Body of pancreas (tissue), 4 donors: ENCODE results near the gene AGPAT4. TPM values are rescaled to one million over a fixed set of nuclear protein-coding genes. Genes with fewer than 3 reads are reported as not detected.
"Not testable (repeated sequence)": the region's sequence is repeated elsewhere in the genome, so short reads cannot be mapped to it uniquely, and the experiment has no call there.

ENCODE experiments used
- ATAC-seq: fragments of 150-250 bp; one replicate; pipeline ENCODE4 v1.9.1; 2016
- DNase-seq, 4 donors: peaks; one replicate each; pipeline ENCODE4 v3.0.0-alpha.2; 2019
- H3K27ac ChIP-seq, 4 donors: fragments of 200-600 bp; sonication (generic); 1 replicate in 3 of 4; 2 replicates in 1 of 4; pipeline versions ENCODE4 v1.5.1 to v1.6.1; 2016 to 2019; ENCODE audit warnings: mild to moderate bottlenecking in 1 of 4, mixed read lengths in 1 of 4, moderate library complexity in 1 of 4
- H3K27me3 ChIP-seq, 2 donors: fragments of 200-600 bp; sonication (generic); one replicate each; pipeline ENCODE4 v1.6.0; 2016; ENCODE audit warnings: mild to moderate bottlenecking in 1 of 2
- H3K36me3 ChIP-seq, 2 donors: fragments of 200-600 bp; sonication (generic); replicated peaks in 1 of 2; 2 replicates each; pipeline ENCODE4 v1.5.1; 2016; ENCODE audit warnings: low read depth in 2 of 2; ENCODE audit not compliant: insufficient read depth in 1 of 2
- H3K4me1 ChIP-seq: fragments of 200-600 bp; sonication (generic); one replicate; pipeline ENCODE4 v1.6.0; 2016
- H3K4me3 ChIP-seq, 2 donors: fragments of 200-600 bp; sonication (generic); 1 replicate in 1 of 2; 2 replicates in 1 of 2; pipeline ENCODE4 v1.5.1; 2016 to 2019
- H3K9me3 ChIP-seq, 3 donors: fragments of 200-600 bp; sonication (generic); 1 replicate in 2 of 3; 2 replicates in 1 of 3; pipeline ENCODE4 v1.5.1; 2016
- POLR2A ChIP-seq, 3 donors: fragments of 450-650 bp; IDR thresholded peaks; one replicate each; pipeline ENCODE4 v1.6.1; 2016; ENCODE audit warnings: antibody characterized with exemption in 3 of 3, mild to moderate bottlenecking in 2 of 3
- WGBS, 2 donors: methylation state at CpG; one replicate each; pipeline ENCODE4 v1.1.5; 2017; 5-methylcytosine and 5-hydroxymethylcytosine counted together
- intact Hi-C: fragments of 100-400 bp; cut with DNase I; formaldehyde crosslinking; loops from one replicate; pipeline ENCODE4 v1.15.1; 2023
- total RNA-seq, 2 donors: library from RNA; depleted of rRNA; stranded (reverse); fragments of >200 nt; gene quantifications; one replicate each; pipeline ENCODE4 v1.1.0, GENCODE V29; 2016
- TF ChIP-seq, protein P1 (sequence below), 7 experiments: fragments of 450-650 bp in 4 of 7; fragments of 200-600 bp in 3 of 7; sonication (generic) in 3 of 7; IDR thresholded peaks; one replicate each; pipeline ENCODE4 v1.5.1; 2016 to 2019; ENCODE audit warnings: antibody characterized with exemption in 7 of 7

Gene AGPAT4
- total RNA-seq, 2 donors from 2014 or later = 1.3 to 2.6 TPM

DNA sequence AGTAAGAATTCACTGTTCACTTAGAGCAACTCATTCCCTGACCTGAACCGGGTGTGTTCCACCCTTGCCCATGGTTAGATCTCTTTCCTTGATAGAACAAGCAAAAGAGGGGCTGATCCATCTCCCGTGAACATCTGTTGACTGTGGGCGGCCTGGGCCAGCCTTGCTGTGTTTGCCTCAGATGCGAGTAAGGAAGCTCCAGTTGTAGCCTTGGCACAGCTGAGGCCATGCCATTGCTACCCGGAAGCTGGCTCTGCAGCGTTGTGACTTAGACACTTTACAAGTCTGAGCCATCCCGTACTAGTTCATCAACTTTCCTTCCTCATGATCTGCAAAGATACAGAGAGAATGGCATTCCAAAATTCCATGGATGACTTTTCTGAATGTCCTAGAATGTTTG, 143.3 kb downstream of the AGPAT4 start:
- no peak overlapping the region for H3K27ac ChIP-seq
- H3K36me3 ChIP-seq = no peaks in the 10 kb centered on the region
- ATAC-seq (no peak), DNase-seq (no peak)
- H3K27me3 ChIP-seq = no peaks in the 10 kb centered on the region
- WGBS, 2 donors = 92 to 94% methylated on average over 7 of the region's 7 CpGs
- intact Hi-C loops = no loop called here
- H3K9me3 ChIP-seq = no peaks in the 10 kb centered on the region
- no peak overlapping the region for H3K4me3 ChIP-seq
- H3K4me1 ChIP-seq = no peaks in the 10 kb centered on the region
- TF ChIP-seq POLR2A (IDR thresholded peaks at IDR 0.05) = no peak
- TF ChIP-seq, protein P1, sequence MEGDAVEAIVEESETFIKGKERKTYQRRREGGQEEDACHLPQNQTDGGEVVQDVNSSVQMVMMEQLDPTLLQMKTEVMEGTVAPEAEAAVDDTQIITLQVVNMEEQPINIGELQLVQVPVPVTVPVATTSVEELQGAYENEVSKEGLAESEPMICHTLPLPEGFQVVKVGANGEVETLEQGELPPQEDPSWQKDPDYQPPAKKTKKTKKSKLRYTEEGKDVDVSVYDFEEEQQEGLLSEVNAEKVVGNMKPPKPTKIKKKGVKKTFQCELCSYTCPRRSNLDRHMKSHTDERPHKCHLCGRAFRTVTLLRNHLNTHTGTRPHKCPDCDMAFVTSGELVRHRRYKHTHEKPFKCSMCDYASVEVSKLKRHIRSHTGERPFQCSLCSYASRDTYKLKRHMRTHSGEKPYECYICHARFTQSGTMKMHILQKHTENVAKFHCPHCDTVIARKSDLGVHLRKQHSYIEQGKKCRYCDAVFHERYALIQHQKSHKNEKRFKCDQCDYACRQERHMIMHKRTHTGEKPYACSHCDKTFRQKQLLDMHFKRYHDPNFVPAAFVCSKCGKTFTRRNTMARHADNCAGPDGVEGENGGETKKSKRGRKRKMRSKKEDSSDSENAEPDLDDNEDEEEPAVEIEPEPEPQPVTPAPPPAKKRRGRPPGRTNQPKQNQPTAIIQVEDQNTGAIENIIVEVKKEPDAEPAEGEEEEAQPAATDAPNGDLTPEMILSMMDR (IDR thresholded peaks at IDR 0.05) = no peak

DNA sequence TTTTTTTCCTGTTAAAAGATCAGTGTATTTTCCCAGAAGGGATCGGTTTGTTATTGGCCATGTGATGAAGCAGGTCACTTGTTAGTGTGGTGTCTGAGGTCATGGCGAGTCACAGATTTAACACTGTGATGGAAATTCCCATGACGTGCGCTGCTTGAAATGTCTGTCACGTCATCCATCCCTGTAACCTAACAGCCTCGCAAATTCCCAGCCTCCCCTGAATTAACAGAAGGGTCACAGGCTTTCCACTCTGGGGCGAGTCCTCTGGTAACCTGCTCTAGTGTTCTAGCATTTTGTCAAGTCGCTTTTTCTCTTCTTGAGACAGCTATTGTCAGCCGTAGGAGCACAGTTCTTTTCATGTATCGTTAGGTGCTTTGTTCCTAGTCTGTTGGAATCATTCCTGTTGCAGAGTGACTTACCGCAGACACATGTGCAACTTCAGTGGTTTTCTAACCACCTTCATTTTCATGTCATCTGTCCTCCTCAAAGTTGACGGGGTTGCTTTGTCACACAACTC, 145.1 kb downstream of the AGPAT4 start:
- ATAC-seq = no peak
- DNase-seq = no peak
- intact Hi-C loops = no loop called here

DNA sequence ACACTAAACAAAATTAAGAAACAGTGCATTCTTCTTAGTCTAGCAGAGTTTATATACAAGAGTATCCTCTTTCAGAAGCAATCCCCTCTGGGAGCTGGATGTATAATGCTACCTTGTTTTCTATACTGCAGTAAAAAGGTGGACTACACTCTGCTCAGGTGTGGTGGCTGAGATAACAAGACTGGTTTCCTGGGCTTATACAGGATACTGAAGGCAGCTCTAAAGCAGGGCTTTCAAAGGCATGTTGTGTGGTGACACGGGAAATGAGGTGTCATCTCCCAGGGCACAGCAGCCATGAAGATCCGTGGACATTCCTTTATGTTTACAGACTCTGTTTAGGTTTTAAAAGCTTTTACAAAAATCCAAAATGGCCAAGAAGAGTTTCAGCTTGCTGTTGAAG, 145.6 kb downstream of the AGPAT4 start:
- DNase-seq (no peak), ATAC-seq (no peak)
- Histone ChIP-seq H3K36me3 (no peaks in the 10 kb centered on the region), H3K4me1 (no peaks in the 10 kb centered on the region), H3K27me3 (no peaks in the 10 kb centered on the region), H3K27ac (no peak overlapping the region), H3K4me3 (no peak overlapping the region), H3K9me3 (peaks cover 0 to under 1% (median 0%) of the 10 kb centered on the region in 3 donors)
- intact Hi-C loops = no loop called here
- TF ChIP-seq, protein P1 (IDR thresholded peaks at IDR 0.05) = no peak
- no peak for TF ChIP-seq POLR2A (IDR thresholded peaks at IDR 0.05)
- WGBS, 2 donors = 92 to 100% methylated on average over 2 of the region's 2 CpGs

More for the DNA sequence above, 145.1 kb downstream of the AGPAT4 start:
- H3K27ac ChIP-seq = no peak overlapping the region
- no peak for TF ChIP-seq POLR2A (IDR thresholded peaks at IDR 0.05)
- TF ChIP-seq, protein P1 (IDR thresholded peaks at IDR 0.05) = no peak
- no peaks in the 10 kb centered on the region for H3K9me3 ChIP-seq
- no peak overlapping the region for H3K4me3 ChIP-seq
- no peaks in the 10 kb centered on the region for H3K4me1 ChIP-seq
- no peaks in the 10 kb centered on the region for H3K27me3 ChIP-seq
- WGBS, 2 donors = 89 to 91% methylated on average over 12 of the region's 12 CpGs
- H3K36me3 ChIP-seq = no peaks in the 10 kb centered on the region

DNA sequence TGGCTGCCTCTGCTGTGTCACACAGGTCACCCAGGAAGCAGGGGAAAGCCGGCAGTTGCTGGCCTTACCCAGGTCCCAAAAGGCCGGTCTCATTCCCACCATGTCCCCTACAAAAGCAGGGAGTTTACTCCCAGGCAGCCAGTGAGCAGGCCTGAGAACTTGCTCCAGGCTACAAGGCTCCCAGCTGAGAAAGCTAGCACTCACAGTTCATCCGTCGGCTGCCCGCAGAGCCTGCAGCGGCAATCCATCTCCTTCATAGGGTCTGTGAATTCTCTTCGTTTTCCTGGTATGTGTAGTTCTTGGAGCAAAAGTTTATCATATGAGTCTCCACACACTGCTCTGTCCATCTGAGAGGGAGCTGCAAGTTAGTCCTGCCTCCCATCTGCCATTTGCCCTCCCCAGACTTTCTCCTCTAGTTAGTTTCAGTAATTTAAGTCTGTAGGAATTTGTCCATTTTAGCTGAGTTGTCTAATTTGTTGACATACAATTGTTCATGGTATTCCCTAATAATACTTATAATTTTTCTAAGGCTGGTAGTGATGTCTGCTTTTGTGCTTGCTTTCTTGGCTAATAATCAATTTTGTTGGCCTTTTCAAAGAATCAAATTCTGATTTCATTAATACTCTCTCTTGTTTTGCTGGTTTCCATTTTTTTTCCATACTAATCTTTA, 146.7 kb downstream of the AGPAT4 start:
- TF ChIP-seq POLR2A (IDR thresholded peaks at IDR 0.05) = no peak
- TF ChIP-seq, protein P1 (IDR thresholded peaks at IDR 0.05) = no peak
- Histone ChIP-seq H3K27ac (no peak overlapping the region), H3K4me3 (no peak overlapping the region), H3K27me3 (no peaks in the 10 kb centered on the region), H3K9me3 (peaks cover 0 to 3% (median 0%) of the 10 kb centered on the region in 3 donors), H3K36me3 (no peaks in the 10 kb centered on the region), H3K4me1 (no peaks in the 10 kb centered on the region)
- no peak for ATAC-seq
- intact Hi-C loops = no loop called here
- no peak for DNase-seq
- 96 to 100% methylated on average over 7 of the region's 7 CpGs for WGBS, 2 donors

DNA sequence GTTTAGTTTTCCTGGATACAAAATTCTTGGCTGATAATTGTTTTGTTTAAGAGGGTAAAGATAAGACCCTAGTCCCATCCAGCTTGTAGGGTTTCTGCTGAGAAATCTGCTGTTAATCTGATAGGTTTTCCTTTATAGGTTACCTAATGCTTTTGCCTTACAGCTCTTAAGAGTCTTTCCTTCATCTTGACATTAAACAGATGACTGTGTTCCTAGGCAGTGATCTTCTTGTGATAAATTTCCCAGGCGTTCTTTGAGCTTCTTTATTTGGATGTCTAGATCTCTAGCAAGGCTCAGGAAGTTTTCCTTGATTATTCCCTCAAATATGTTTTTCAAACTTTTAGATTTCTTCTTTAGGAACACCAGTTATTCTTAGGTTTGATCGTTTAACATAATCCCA, 148.3 kb downstream of the AGPAT4 start:
- H3K9me3 ChIP-seq = peaks cover 0 to 3% (median 0%) of the 10 kb centered on the region in 3 donors
- no peak overlapping the region for H3K4me3 ChIP-seq
- no peak for TF ChIP-seq POLR2A (IDR thresholded peaks at IDR 0.05)
- TF ChIP-seq, protein P1 (IDR thresholded peaks at IDR 0.05) = no peak
- intact Hi-C loops = no loop called here
- H3K4me1 ChIP-seq = no peaks in the 10 kb centered on the region
- DNase-seq (no peak), ATAC-seq (no peak)
- WGBS, 2 donors = 96 to 98% methylated on average over 2 of the region's 2 CpGs
- H3K27me3 ChIP-seq = no peaks in the 10 kb centered on the region
- no peak overlapping the region for H3K27ac ChIP-seq
- no peaks in the 10 kb centered on the region for H3K36me3 ChIP-seq

DNA sequence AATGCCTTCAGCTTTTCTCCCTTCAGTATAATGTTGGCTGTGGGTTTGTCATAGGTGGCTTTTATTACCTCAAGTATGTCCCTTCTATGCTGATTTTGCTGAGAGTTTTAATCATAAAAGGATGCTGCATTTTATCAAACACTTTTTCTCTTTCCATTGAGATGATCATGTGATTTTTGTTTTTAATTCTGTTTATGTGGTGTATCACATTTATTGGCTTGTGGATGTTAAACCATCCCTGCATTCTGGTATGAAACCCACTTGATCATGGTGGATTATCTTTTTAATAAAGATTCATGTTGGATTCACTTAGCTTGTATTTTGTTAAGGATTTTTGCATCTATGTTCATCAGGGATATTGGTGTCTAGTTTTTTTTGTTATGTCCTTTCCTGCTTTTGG, 150.5 kb downstream of the AGPAT4 start:
- H3K4me1 ChIP-seq, H3K4me3 ChIP-seq, H3K27me3 ChIP-seq, ATAC-seq, H3K27ac ChIP-seq, H3K36me3 ChIP-seq, H3K9me3 ChIP-seq, intact Hi-C loops, DNase-seq: not testable (repeated sequence)
